Activated naive CD4-positive, alpha-beta T cell treated with anti-CD3 and anti-CD28 coated beads, Interleukin-2, amount 50 U/mL, for 16 hours (primary cell): ENCODE data around the gene FURIN.
"Not testable (repeated sequence)": the region's sequence is repeated elsewhere in the genome, so short reads cannot be mapped to it uniquely, and the experiment has no call there.

ENCODE experiments used
- DNase-seq: peaks from one replicate; pipeline ENCODE4 v3.0.0-alpha.2; 2020

Gene FURIN

GRCh38 chr15:90845201-90845949 lies 23.0 kb upstream of the FURIN start:
- no peak for DNase-seq

GRCh38 chr15:90849424-90849823 lies 19.0 kb upstream of the FURIN start:
- DNase-seq, result not testable (repeated sequence)

GRCh38 chr15:90851114-90851513 lies 17.3 kb upstream of the FURIN start:
- DNase-seq, result no peak

DNA sequence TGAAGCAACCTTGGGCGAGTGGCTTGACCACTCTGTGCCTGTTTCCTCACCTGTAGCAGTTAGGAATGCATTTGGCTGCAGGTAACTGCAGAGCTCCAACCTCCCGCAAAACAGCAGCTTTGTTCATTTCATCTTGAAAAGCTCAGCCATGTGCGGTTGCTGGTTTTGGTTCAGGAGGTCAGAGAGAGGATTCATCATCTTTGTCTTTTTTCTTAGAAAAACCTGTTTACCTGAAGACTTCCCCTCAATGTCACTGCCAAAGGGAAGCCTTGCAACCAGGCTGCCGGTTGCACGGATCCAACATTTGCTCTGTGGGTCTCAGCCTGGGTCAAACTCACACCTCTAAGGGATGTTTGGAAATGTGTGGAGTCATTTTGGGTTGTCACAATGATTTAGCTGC lies 16.4 kb upstream of the FURIN start:
- no peak for DNase-seq

DNA sequence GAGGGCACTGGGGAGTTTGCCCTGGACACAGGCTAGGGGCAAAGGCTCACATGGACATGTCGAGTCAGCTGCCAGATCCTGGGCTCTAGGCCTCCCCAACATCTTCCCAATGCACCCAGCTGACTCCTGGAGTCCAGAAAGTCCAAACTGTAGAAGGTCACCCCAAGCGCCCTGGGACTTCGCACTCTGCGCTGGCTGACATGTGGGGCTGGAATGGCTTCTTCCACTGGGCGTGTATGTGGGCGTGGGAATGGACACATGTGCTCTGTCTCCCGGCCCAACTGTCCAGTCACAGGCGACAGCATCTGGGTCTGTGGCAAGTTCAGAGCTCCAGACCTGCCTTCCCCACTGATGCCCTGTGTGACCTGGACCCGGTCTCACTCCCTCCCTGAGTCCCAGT lies 13.2 kb upstream of the FURIN start:
- no peak for DNase-seq

GRCh38 chr15:90857337-90857736 lies 11.1 kb upstream of the FURIN start:
- no peak for DNase-seq

DNA sequence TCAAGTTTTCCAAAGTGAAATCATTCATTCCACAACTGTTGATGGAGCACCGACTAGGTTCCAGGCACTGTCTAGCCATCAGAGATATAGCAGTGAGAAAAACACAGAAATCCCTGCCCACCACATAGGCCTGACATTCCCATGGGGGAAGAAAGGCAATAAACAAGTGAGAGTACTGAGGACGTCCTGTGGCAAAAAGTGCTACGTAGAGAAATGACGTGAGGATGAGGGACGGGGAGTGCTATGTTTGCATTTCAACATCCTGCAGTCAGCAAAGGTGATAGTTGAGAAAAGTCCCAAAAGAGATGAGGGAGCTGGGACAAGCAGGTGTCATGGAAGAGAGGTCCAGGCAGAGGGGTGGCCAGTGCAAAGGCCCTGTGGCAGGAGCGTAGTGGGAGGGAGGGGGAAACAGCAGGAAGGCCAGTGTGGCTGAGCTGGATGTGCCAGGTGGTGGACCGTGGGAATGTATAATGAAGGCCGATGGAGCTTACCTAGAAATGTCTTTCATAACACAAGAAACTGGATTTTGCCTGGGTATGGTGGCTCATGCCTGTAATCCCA lies 10.4 kb upstream of the FURIN start:
- DNase-seq, result no peak

DNA sequence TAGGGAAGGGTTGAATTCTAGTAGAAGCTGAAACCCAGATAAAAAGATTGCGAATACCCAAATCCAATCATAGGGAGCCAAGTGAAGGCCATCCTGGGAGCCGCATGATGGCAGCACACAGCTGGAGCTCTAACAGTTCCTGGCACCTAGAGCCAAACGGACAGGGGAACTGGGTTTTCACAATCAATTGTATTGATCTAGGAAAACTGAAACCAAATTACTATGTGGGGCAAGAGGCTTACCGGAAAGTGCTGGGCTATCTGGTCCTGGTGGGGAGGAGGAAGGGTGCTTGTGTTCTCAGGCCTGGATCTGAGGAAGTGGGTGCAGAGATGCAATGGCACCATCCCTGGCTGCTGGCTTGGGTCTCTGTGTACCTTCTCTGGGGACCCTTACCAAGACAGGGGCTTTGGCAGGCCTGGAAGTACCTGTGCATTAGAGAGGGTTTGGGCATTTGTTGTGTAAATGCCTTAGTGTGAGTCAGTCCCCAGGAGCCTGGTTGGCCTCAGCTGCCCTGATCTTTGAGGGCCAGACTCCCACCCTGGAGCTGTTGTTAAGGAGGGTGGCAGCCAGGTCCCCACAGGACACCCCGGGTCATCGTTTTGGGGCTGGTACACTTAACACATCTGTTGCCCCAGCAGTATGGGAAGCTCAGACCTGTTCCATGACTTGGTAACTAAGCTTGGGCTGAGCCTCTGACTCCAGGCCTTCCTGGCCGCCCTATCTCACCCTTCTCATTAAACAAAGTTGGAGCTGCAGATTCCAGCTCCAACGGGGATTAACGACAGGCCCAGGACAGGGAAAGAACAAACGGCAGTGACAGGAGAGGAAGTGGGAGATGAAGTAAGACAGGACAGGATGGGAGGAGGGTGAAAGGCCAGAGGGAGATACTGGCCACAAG lies 8.9 kb upstream of the FURIN start:
- DNase-seq, result no peak

DNA sequence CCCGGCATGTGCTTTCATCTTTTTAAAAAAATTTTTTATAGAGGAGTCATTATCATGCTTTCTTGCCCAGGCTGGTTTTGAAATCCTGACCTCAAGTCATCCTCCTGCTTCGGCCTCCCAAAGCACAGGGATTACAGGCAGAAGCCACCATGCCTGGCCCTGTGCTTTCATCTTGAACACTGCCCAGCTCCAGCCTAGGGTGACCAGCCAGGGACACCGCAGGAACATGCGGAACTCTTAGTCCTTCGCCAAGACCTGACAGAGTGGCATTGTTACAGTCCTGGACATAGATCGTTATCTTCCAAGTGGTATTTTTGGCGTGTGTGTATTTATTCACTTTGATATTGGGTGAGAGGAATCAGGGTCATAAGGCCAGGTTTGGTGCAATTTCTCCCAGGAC lies 7.9 kb upstream of the FURIN start:
- no peak for DNase-seq

GRCh38 chr15:90860942-90861675 lies 7.3 kb upstream of the FURIN start:
- no peak for DNase-seq

- DNase-seq, result no peak
Observed at GRCh38 chr15:90862487-90862886, 5.9 kb upstream of the FURIN start.

GRCh38 chr15:90862964-90863778 lies 5.2 kb upstream of the FURIN start:
- DNase-seq, result no peak

- no peak for DNase-seq
Observed at GRCh38 chr15:90863987-90864386, 4.4 kb upstream of the FURIN start.

GRCh38 chr15:90864507-90864906 lies 3.9 kb upstream of the FURIN start:
- DNase-seq, result no peak

- no peak for DNase-seq
Observed at GRCh38 chr15:90865702-90866101, 2.7 kb upstream of the FURIN start.

DNA sequence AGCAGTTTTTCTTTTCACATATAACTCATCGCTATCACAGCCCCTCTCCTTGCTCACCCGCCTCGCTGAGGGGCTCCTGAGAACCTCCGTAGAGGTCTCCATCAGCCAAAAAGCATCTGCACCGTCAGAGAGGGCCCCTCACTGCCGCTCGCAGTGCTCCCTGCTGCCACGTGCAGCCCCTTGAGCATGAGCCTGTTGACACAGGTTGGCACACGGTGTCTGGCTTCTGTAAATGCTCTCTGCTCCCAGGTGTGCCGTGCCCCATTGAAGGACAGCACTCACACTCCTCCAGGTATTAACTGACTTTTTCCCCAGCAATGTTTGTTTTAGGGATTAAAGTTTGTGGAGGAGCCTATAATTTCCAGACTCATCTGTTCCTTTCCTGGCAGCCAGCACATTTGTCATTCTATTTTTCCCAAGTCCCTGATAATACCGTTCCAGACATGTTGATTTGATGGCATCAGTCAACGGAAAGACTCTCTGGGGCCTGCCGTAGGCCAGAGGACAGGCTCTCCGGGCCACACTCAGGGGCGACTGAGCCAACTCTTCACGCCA lies 2.1 kb upstream of the FURIN start:
- DNase-seq, result no peak

- DNase-seq, result no peak
Observed at GRCh38 chr15:90866800-90867199, 1.6 kb upstream of the FURIN start.

GRCh38 chr15:90869140-90869541 lies 753 bp downstream of the FURIN start:
- DNase-seq, result no peak

DNA sequence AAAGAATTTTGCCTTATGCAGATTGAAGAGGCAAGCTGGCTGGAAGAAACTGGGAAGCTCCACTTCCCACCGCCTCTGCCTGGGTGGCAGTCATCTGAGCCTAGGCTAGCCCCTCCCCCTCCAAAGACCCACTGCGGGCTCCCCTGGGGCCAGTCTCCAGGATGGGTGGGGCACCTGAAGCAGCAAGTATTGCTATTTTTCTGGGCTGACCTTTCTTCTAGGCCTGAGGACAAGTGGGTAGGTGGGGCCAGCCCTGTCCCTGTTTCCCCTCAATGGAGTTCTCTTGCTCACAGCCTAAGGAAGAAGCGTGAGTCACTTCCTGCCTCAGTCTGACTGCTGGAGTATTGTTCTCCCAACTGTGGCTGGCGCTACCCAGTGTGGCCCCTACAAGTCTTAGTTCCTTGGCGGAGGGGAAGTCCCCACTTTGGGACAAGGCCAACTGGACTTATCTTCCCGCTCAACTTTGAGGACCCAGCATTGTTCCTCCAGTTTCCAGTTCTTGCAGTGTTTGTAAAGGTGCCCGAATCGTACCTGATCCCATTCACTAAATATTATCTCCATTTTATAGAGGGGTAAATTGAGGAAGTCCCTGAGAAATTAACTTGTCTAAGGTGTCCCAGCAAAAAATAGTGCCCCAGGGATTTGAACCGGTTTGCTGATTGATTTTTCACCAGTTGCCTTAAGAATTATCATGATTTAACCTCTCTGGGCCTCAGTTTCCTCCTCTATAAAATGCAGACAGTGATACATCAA lies 1.4 kb downstream of the FURIN start:
- DNase-seq, result no peak

DNA sequence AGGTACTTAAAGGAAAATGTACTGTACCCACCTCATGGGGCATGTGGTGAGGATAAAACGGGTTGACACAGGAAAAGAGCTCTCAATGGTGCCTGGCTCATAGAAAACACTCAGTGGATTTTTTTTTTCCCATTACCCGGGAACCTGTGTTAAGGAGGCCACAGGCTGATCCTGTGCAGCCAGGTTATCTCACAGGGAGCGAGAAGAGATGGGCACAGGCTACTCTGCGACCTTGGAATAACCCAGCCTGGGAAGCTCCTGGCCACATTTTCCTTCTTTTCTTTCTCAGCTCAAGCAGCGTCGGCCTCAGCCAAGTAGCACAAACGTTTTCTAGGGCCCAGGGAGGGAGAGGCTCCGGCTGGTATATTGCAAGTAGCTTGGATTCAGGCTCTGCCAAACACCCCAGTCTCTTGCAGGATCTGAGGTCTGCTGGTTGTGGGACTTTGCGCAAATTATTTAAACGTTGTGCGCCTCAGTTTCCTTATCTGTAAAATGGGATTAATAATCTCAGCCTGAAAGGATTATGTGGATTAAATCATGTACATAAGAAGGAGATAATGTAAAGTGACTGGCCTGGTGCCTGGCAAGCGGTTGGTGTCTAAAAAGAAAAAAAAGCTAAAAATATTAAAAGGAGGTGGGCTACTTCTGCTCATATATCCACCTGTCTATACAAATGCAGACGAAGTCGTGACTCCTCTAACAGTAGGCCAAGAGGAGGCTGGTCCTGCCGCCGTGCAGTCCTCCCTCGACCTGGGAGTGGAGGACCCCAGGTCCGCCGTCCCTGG lies 2.2 kb downstream of the FURIN start:
- no peak for DNase-seq
